ENCODE measurements around the gene ATP9A. TPM values are rescaled to one million over a fixed set of nuclear protein-coding genes. Genes with fewer than 3 reads are reported as not detected.

Gene ATP9A
- polyA plus RNA-seq, 1 donor from 2014 or later, result 56.1 TPM

DNA sequence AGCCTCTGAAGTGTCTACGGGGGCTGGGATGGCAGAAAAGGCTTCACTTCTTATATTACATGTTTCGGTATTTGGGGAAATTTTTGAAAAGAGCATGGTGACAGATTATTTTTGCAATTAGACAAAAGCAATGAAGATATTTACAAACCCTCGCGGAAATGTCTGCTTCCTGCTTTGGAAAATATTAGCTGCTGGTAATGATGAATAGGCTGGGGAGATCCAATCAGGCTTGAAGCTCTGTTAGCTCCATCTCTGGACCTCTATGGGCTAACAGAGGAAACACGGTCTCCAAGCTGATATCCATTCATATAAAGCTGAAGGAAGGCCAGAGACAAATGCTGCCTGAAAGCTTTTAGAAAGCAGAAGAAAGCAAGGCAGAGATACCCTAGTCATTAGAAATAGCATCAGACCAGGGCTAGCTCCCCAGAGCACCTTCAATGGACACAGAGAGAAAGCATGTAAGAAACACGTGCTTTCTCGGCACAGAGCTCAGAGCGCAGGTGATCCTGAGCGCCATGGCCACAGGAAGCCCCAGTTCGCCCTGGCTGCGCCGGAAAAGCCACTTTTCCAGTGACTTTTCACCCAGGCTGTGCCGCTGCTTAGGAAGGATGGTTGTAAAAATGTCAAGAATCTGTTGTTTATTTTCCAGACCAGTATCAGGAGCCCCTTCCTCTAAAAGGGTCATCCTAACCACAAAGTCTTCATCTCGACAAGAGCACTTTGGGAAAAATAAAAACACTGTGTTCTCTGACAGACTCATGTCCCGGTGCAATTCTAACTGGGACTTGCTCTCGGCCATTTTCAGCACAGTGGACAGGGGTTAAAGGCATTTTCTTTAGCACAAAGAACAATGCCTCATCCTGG, 157.2 kb downstream of the ATP9A start:
- H3K27ac ChIP-seq (ENCODE audit: low read length), result no peak overlapping the region
- no peak overlapping the region for H3K4me3 ChIP-seq (ENCODE audit: low read length)
- H2AFZ ChIP-seq (ENCODE audit: low read depth, low read length), result no peak overlapping the region
- no peaks in the 10 kb centered on the region for H3K27me3 ChIP-seq (ENCODE audit: insufficient read depth, low read depth, low read length)
- H3K36me3 ChIP-seq (ENCODE audit: insufficient read depth, low read length), result peaks cover 5% of the 10 kb centered on the region
- H3K4me2 ChIP-seq (ENCODE audit: low read length), result no peak overlapping the region
- no peaks in the 10 kb centered on the region for H4K20me1 ChIP-seq (ENCODE audit: insufficient read depth)
- no peaks in the 10 kb centered on the region for H3F3A ChIP-seq (ENCODE audit: insufficient read depth, low read length, poor library complexity, severe bottlenecking)
- H3K79me2 ChIP-seq (replicated peaks; ENCODE audit: insufficient read depth, low read length), result no peaks in the 10 kb centered on the region
- TF ChIP-seq TAF1 (IDR thresholded peaks at IDR 0.05; ENCODE audit: low read depth) (no peak), POLR2AphosphoS5 (IDR thresholded peaks at IDR 0.05) (no peak), RAD21 (conservative IDR thresholded peaks at IDR 0.05) (no peak), EP300 (conservative IDR thresholded peaks at IDR 0.05; ENCODE audit: poor library complexity, severe bottlenecking) (no peak)
- no peaks in the 10 kb centered on the region for H3K9me3 ChIP-seq (ENCODE audit: low read length)
- H3K9ac ChIP-seq (ENCODE audit: low read length), result no peak overlapping the region
- no peaks in the 10 kb centered on the region for H3K9me2 ChIP-seq (ENCODE audit: insufficient read depth, low read length)

- Histone ChIP-seq H3K79me2 (replicated peaks; ENCODE audit: insufficient read depth, low read length) (no peaks in the 10 kb centered on the region), H3K27me3 (ENCODE audit: insufficient read depth, low read depth, low read length) (no peaks in the 10 kb centered on the region), H3K4me3 (ENCODE audit: low read length) (no peak overlapping the region), H3K36me3 (ENCODE audit: insufficient read depth, low read length) (peaks cover 5% of the 10 kb centered on the region), H3F3A (ENCODE audit: insufficient read depth, low read length, poor library complexity, severe bottlenecking) (no peaks in the 10 kb centered on the region), H3K27ac (ENCODE audit: low read length) (no peak overlapping the region), H3K9me2 (ENCODE audit: insufficient read depth, low read length) (no peaks in the 10 kb centered on the region), H4K20me1 (ENCODE audit: insufficient read depth) (no peaks in the 10 kb centered on the region), H3K4me2 (ENCODE audit: low read length) (no peak overlapping the region), H3K9me3 (ENCODE audit: low read length) (no peaks in the 10 kb centered on the region), H3K9ac (ENCODE audit: low read length) (no peak overlapping the region), H2AFZ (ENCODE audit: low read depth, low read length) (no peak overlapping the region)
- TF ChIP-seq EP300 (conservative IDR thresholded peaks at IDR 0.05; ENCODE audit: poor library complexity, severe bottlenecking), result no peak
- no peak for TF ChIP-seq SMC3 (conservative IDR thresholded peaks at IDR 0.05; ENCODE audit: poor library complexity)
- TF ChIP-seq EZH2 (IDR thresholded peaks at IDR 0.05; ENCODE audit: borderline replicate concordance, insufficient read depth, low read length, poor library complexity, severe bottlenecking), result no peak
- no peak for TF ChIP-seq POLR2AphosphoS5 (IDR thresholded peaks at IDR 0.05)
These were observed 158.1 kb downstream of the ATP9A start for GRCh38 chr20:51610111-51610510.

- Histone ChIP-seq H3K36me3 (ENCODE audit: insufficient read depth, low read length) (peaks cover 5% of the 10 kb centered on the region), H3K9ac (ENCODE audit: low read length) (no peak overlapping the region), H3K9me3 (ENCODE audit: low read length) (no peaks in the 10 kb centered on the region), H3K79me2 (replicated peaks; ENCODE audit: insufficient read depth, low read length) (no peaks in the 10 kb centered on the region), H3K27ac (ENCODE audit: low read length) (no peak overlapping the region), H3K4me3 (ENCODE audit: low read length) (no peak overlapping the region), H3K4me2 (ENCODE audit: low read length) (no peak overlapping the region), H3F3A (ENCODE audit: insufficient read depth, low read length, poor library complexity, severe bottlenecking) (no peaks in the 10 kb centered on the region), H3K27me3 (ENCODE audit: insufficient read depth, low read depth, low read length) (no peaks in the 10 kb centered on the region), H2AFZ (ENCODE audit: low read depth, low read length) (no peak overlapping the region), H3K9me2 (ENCODE audit: insufficient read depth, low read length) (no peaks in the 10 kb centered on the region), H4K20me1 (ENCODE audit: insufficient read depth) (no peaks in the 10 kb centered on the region)
- no peak for TF ChIP-seq EZH2 (IDR thresholded peaks at IDR 0.05; ENCODE audit: borderline replicate concordance, insufficient read depth, low read length, poor library complexity, severe bottlenecking)
- TF ChIP-seq, protein P1, sequence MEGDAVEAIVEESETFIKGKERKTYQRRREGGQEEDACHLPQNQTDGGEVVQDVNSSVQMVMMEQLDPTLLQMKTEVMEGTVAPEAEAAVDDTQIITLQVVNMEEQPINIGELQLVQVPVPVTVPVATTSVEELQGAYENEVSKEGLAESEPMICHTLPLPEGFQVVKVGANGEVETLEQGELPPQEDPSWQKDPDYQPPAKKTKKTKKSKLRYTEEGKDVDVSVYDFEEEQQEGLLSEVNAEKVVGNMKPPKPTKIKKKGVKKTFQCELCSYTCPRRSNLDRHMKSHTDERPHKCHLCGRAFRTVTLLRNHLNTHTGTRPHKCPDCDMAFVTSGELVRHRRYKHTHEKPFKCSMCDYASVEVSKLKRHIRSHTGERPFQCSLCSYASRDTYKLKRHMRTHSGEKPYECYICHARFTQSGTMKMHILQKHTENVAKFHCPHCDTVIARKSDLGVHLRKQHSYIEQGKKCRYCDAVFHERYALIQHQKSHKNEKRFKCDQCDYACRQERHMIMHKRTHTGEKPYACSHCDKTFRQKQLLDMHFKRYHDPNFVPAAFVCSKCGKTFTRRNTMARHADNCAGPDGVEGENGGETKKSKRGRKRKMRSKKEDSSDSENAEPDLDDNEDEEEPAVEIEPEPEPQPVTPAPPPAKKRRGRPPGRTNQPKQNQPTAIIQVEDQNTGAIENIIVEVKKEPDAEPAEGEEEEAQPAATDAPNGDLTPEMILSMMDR (IDR thresholded peaks at IDR 0.05; ENCODE audit: poor library complexity, severe bottlenecking), result no peak
- no peak for TF ChIP-seq TAF1 (IDR thresholded peaks at IDR 0.05; ENCODE audit: low read depth)
- no peak for TF ChIP-seq MXI1 (conservative IDR thresholded peaks at IDR 0.05; ENCODE audit: poor library complexity, severe bottlenecking)
- TF ChIP-seq, protein P2, sequence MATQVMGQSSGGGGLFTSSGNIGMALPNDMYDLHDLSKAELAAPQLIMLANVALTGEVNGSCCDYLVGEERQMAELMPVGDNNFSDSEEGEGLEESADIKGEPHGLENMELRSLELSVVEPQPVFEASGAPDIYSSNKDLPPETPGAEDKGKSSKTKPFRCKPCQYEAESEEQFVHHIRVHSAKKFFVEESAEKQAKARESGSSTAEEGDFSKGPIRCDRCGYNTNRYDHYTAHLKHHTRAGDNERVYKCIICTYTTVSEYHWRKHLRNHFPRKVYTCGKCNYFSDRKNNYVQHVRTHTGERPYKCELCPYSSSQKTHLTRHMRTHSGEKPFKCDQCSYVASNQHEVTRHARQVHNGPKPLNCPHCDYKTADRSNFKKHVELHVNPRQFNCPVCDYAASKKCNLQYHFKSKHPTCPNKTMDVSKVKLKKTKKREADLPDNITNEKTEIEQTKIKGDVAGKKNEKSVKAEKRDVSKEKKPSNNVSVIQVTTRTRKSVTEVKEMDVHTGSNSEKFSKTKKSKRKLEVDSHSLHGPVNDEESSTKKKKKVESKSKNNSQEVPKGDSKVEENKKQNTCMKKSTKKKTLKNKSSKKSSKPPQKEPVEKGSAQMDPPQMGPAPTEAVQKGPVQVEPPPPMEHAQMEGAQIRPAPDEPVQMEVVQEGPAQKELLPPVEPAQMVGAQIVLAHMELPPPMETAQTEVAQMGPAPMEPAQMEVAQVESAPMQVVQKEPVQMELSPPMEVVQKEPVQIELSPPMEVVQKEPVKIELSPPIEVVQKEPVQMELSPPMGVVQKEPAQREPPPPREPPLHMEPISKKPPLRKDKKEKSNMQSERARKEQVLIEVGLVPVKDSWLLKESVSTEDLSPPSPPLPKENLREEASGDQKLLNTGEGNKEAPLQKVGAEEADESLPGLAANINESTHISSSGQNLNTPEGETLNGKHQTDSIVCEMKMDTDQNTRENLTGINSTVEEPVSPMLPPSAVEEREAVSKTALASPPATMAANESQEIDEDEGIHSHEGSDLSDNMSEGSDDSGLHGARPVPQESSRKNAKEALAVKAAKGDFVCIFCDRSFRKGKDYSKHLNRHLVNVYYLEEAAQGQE (IDR thresholded peaks at IDR 0.05; ENCODE audit: borderline replicate concordance), result no peak
- TF ChIP-seq EP300 (conservative IDR thresholded peaks at IDR 0.05; ENCODE audit: poor library complexity, severe bottlenecking), result no peak
- TF ChIP-seq RAD21 (conservative IDR thresholded peaks at IDR 0.05), result no peak
- TF ChIP-seq POLR2AphosphoS5 (IDR thresholded peaks at IDR 0.05), result no peak
- no peak for TF ChIP-seq SMC3 (conservative IDR thresholded peaks at IDR 0.05; ENCODE audit: poor library complexity)
These were observed 158.9 kb downstream of the ATP9A start for GRCh38 chr20:51609251-51609650.

Measured in neural cell (in vitro differentiated cells).